ENCODE measurements around the gene EPB41L1. TPM values are rescaled to one million over a fixed set of nuclear protein-coding genes. Genes with fewer than 3 reads are reported as not detected.
A peak's percentile ranks its signal among the peaks of the same experiment; 100 is the strongest.

The EPB41L1 gene
- total RNA-seq, 1 donor from 2014 or later = 0.09 TPM

DNA sequence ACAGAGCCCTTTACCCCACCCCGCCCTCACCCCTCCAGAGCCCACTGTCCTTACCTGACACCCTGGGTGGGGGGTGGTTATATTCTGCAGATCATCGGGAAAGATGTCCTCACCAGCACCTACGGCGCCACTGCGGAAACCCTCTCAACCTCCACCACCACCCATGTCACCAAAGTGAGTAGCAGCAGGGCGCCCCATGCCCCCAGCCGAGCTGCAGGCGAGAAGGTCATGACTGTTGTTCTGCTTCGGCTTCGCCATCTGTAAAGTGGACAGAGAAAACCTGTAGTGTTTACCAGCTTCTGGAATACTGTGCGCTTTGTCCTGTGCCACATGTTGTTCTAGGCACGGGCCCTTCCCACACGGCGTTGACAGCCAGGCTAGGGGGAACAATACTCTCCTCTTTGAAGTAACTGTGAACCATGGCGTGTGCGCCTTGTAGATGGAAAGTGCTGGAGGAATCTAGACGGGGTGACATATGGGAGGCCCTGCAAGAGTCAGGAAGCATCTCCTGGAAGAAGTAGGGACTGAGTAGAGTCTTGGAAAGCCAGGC lies 65.2 kb downstream of the EPB41L1 start:
- Mint-ChIP-seq H3K36me3 (ENCODE audit: low read depth) (no peaks in the 10 kb centered on the region), H3K9me3 (no peaks in the 10 kb centered on the region), H3K4me3 (no peak overlapping the region), H3K4me1 (no peaks in the 10 kb centered on the region), H3K27me3 (peaks cover 8% of the 10 kb centered on the region), H3K27ac (no peak overlapping the region)
- DNase-seq = no peak
- intact Hi-C loops (cut with micrococcal nuclease) = no loop called here

DNA sequence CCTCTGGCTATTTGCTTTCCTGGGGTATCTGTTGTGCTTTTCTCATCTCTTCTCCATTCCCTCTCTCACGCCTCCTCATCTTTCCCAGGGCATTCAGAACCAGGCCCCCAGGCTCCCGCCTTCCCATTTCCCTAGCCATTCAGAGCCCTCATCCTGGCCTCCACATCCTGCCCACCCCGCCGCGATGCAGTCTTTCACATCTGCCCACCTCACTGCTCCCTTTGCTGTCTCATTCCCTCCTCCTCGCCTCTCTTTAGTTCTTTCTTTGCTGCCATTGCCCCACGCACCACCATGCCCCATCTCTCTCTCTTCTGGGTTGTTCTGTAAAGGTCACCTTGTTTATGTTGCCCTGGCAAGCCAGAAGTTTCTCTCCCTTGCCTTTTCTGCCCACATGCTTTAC lies 71.1 kb downstream of the EPB41L1 start:
- Mint-ChIP-seq H3K9me3 (no peaks in the 10 kb centered on the region), H3K4me3 (no peak overlapping the region), H3K36me3 (ENCODE audit: low read depth) (no peaks in the 10 kb centered on the region), H3K4me1 (peaks cover 13% of the 10 kb centered on the region), H3K27ac (no peak overlapping the region), H3K27me3 (peaks cover 16% of the 10 kb centered on the region)
- no peak for DNase-seq
- intact Hi-C loops (cut with micrococcal nuclease) = no loop called here

DNA sequence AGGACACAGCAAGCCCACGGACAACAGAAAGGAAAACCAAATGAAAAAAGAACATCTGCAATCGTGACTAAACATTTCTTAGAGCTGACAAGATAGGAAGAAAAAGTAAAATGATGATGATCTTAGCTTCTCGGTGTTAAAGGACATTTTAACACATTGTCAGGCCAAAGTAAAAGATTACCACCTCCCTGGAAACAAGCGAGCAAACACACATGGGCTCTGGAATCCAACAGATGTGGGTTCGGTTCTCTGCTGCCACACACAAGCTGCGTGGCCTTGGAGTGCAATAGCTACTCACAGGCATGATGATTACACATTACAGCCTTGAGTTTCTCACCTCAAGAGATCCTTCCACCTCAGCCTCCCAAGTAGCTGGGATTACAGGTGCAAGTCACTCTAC lies 74.2 kb downstream of the EPB41L1 start:
- peaks cover 12% of the 10 kb centered on the region for H3K27me3 Mint-ChIP-seq

DNA sequence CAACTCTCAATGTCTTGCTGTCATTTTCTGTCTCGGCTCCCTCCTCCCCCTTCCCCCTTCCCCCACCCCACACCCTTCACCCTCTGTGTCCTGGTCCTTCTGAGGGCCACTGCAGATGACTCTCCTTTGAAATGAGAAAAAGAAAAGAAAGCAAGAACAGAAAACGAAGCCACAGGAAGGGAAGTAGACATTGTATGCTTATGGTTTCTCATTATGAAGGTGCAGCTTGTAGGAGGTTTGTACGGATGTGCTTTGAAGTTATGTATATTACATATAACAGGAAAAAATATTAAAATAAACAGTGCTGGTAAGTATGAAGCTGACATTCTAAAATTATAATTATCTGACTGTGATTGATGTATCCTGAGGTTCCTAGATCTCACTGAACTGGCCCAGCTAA lies 75.5 kb downstream of the EPB41L1 start:
- Mint-ChIP-seq H3K27me3 (peaks cover 13% of the 10 kb centered on the region), H3K27ac (peak overlapping the region; percentile 51), H3K4me3 (no peak overlapping the region), H3K36me3 (ENCODE audit: low read depth) (no peaks in the 10 kb centered on the region), H3K4me1 (peaks cover 14% of the 10 kb centered on the region), H3K9me3 (no peaks in the 10 kb centered on the region)
- no peak for DNase-seq
- intact Hi-C loops (cut with micrococcal nuclease) = no loop called here

More for the DNA sequence above, 74.2 kb downstream of the EPB41L1 start:
- no peak for DNase-seq
- Mint-ChIP-seq H3K4me3 (no peak overlapping the region), H3K4me1 (peaks cover 14% of the 10 kb centered on the region), H3K9me3 (no peaks in the 10 kb centered on the region), H3K36me3 (ENCODE audit: low read depth) (no peaks in the 10 kb centered on the region), H3K27ac (no peak overlapping the region)
- intact Hi-C loops (cut with micrococcal nuclease) = no loop called here

DNA sequence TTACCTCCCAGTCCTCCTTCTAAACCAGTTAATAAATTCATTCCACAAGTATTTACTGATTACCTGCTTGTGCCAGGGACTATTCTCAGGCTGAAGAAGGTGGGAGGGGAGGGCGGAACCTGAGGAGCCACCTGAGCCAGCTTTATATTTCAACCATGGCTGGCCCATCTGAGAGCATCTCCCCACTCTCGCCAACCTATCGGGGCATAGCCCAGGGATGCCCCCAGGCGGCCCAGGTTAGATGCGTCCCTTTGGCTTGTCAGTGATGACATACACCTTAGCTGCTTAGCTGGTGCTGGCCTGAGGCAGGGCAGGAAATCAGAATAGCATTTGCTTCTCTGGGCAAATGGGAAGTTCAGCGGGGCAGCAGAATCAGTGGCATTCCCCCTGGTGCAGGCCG lies 76.8 kb downstream of the EPB41L1 start:
- H3K4me1 Mint-ChIP-seq = peaks cover 19% of the 10 kb centered on the region
- intact Hi-C loops (cut with micrococcal nuclease) = no loop called here
- H3K27ac Mint-ChIP-seq = no peak overlapping the region
- no peak overlapping the region for H3K4me3 Mint-ChIP-seq
- no peak for DNase-seq
- no peaks in the 10 kb centered on the region for H3K36me3 Mint-ChIP-seq (ENCODE audit: low read depth)
- H3K9me3 Mint-ChIP-seq = no peaks in the 10 kb centered on the region
- peaks cover 9% of the 10 kb centered on the region for H3K27me3 Mint-ChIP-seq

DNA sequence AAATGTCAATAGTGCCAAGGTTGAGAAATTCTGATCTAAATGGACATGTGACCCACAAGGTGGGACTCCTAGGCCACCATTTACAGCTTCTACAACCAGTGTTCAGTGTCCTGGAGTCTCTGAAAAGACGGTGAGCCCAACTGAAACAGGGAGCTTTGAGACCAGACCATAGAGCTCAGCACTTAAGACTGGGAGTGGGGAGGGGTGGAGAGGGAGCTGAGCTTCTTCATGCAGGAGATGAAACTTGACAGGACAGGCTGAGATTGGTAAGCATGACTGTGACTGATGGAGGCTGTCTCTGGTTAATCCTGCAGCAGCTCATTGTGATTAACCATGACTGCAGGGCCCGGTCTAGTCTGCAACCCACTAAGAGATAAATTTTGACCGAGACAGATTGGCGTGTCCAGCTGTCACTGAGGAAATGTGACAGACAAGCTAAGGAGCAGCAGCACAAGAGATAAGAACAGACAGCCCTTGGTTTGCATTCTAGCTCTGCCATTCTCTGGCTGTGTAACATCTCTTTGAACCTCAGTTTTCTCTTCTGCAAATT lies 80.3 kb downstream of the EPB41L1 start:
- intact Hi-C loops (cut with micrococcal nuclease) = no loop called here
- DNase-seq = no peak
- H3K27me3 Mint-ChIP-seq = peaks cover 1% of the 10 kb centered on the region
- no peak overlapping the region for H3K4me3 Mint-ChIP-seq
- H3K36me3 Mint-ChIP-seq (ENCODE audit: low read depth) = peaks cover 13% of the 10 kb centered on the region
- H3K9me3 Mint-ChIP-seq = no peaks in the 10 kb centered on the region
- H3K4me1 Mint-ChIP-seq = peaks cover 26% of the 10 kb centered on the region
- H3K27ac Mint-ChIP-seq = no peak overlapping the region

DNA sequence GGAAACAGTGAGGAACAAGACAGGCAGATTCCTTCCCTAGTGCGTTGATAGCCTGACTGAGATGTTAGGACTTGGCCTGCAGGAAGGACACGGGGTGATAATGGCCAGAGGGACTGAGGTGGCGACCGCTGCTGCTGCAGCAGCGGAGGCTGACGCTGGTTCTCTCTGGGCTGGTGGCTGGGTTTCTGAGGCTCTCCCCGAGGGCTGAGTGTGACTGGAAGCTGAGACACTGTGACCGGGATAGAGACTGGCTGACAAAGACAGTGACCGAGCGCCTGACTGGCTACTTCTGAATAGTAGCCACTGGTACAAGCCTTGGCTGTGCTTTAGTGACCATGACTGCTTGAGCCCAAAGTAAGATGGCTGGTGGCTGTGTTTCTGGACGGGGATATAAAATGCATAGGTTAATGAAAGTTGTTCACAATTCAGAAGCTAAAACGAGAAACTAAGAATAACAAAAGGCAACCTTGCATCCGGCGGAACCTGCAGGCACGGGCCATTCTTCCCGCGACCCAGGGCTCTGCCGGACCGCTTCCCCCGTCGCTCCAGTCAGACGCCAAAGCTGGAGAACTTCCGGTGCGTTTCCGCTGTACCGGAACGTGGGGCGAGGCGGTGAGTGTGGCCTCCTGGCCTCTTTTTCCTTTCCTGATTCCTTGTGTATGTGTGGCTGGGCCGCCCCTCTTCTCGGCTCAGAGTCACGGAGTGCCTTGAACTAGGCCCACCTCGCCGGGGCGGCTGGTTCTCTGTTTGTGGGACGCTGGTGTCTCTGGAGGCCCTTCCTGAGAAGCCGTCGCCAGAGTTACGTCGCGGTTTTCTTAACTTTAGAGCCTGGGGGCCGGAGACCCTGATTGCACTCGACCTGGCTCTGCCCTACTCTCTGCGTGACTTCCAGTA lies 81.6 kb downstream of the EPB41L1 start, which contains the start of gene AAR2:
AAR2 (plus strand) TSS at position 587 of the 894 bp plus-strand sequence. CDS start 3,391 bp downstream, outside the sequence.
- Mint-ChIP-seq H3K4me1 (peaks cover 19% of the 10 kb centered on the region), H3K36me3 (ENCODE audit: low read depth) (peaks cover 22% of the 10 kb centered on the region), H3K4me3 (peak within 1 kb of the TSS; percentile 85), H3K27ac (peak within 1 kb of the TSS; percentile 91), H3K9me3 (no peaks in the 10 kb centered on the region), H3K27me3 (peaks cover 1% of the 10 kb centered on the region)
- peak; percentile 94 for DNase-seq
- intact Hi-C loops (cut with micrococcal nuclease) = loop anchor here (1.0 kb wide), 1 partner anchor 185 kb away; no protein-coding TSS in a partner anchor

DNA sequence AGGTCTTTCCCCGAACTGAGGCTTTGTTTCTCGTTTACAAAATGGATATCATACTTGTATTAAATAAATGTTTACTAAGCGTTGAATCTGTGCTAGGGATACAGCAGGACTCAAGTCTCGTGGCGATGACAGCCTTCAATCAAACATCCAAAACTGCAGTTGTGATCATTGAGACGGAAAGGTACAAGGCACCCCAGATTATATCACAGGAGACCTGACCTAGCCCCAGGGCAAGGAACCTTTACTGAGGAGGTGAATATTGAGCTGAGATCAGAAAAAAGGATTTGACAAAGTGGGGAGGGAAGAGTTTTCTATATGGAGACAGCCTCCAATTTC lies 82.2 kb downstream of the EPB41L1 start:
- Mint-ChIP-seq H3K36me3 (ENCODE audit: low read depth) (peaks cover 22% of the 10 kb centered on the region), H3K4me3 (peak overlapping the region; percentile 85), H3K9me3 (no peaks in the 10 kb centered on the region), H3K4me1 (peaks cover 19% of the 10 kb centered on the region), H3K27me3 (peaks cover 1% of the 10 kb centered on the region), H3K27ac (peak overlapping the region; percentile 91)
- intact Hi-C loops (cut with micrococcal nuclease) = loop anchor here (1.0 kb wide), 1 partner anchor 185 kb away; no protein-coding TSS in a partner anchor
- no peak for DNase-seq

DNA sequence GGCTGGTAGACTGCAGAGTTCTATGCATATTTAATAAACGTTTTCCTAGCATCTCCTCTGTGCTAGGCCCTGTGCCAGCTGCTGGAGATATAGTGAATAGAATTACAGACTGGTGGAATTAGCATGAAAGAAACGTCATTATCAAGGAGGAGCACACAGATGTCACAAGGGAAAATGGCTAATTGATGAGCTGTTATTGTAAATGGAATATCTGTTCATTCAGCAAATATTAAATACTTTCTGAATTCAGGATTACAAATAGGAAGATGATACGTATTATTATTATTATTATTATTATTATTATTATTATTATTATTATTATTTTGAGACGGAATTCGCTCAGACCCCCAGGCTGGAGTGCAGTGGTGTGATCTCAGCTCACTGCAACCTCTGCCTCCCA lies 82.9 kb downstream of the EPB41L1 start:
- Mint-ChIP-seq H3K4me3 (peak overlapping the region; percentile 85), H3K27ac (peak overlapping the region; percentile 91), H3K36me3 (ENCODE audit: low read depth) (peaks cover 22% of the 10 kb centered on the region), H3K4me1 (peaks cover 19% of the 10 kb centered on the region), H3K27me3 (peaks cover 1% of the 10 kb centered on the region), H3K9me3 (no peaks in the 10 kb centered on the region)
- intact Hi-C loops (cut with micrococcal nuclease) = no loop called here
- no peak for DNase-seq

DNA sequence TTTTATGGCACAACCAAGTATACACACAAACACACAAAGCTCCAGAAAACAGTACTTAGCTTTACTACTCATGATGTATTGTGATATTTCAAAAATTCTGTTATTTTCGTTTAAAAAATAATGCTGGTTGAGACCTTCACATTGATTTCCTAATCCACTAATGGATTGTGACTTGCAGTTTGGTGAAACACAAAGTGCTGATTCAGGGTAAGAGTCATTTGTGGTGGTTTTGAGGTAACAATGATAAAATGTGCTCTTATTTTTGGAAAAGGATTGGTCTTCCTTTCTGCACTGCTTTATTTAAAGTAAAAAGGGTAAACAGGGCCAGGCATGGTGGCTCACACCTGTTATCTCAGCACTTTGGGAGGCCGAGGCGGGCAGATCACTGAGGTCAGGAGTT lies 83.6 kb downstream of the EPB41L1 start:
- peak overlapping the region; percentile 51 for H3K4me3 Mint-ChIP-seq
- intact Hi-C loops (cut with micrococcal nuclease) = no loop called here
- peaks cover 19% of the 10 kb centered on the region for H3K4me1 Mint-ChIP-seq
- peaks cover 22% of the 10 kb centered on the region for H3K36me3 Mint-ChIP-seq (ENCODE audit: low read depth)
- peaks cover 1% of the 10 kb centered on the region for H3K27me3 Mint-ChIP-seq
- DNase-seq = no peak
- no peaks in the 10 kb centered on the region for H3K9me3 Mint-ChIP-seq
- no peak overlapping the region for H3K27ac Mint-ChIP-seq

DNA sequence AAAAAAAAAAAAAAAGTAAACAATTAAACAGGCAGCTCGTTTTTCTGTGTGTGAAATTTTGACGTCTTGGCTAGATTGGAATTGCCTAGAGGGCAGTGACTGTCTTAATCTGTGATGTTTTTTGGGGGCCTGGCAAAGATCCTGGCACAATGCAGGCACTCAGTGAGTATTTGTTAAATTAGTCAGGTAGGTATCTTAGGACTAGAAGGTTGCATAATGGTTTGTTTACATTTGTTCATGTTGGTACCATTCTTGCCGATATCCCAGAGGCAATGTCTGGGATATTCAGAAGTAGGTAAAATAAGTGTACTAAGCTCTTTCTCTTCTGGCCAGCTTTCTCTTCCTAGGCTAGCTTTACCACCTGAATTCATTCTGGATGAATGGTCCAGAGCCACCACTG lies 84.2 kb downstream of the EPB41L1 start:
- intact Hi-C loops (cut with micrococcal nuclease) = no loop called here
- H3K9me3 Mint-ChIP-seq = no peaks in the 10 kb centered on the region
- no peak for DNase-seq
- H3K27ac Mint-ChIP-seq = no peak overlapping the region
- H3K27me3 Mint-ChIP-seq = peaks cover 1% of the 10 kb centered on the region
- peaks cover 19% of the 10 kb centered on the region for H3K4me1 Mint-ChIP-seq
- peak overlapping the region; percentile 45 for H3K4me3 Mint-ChIP-seq
- peaks cover 25% of the 10 kb centered on the region for H3K36me3 Mint-ChIP-seq (ENCODE audit: low read depth)

DNA sequence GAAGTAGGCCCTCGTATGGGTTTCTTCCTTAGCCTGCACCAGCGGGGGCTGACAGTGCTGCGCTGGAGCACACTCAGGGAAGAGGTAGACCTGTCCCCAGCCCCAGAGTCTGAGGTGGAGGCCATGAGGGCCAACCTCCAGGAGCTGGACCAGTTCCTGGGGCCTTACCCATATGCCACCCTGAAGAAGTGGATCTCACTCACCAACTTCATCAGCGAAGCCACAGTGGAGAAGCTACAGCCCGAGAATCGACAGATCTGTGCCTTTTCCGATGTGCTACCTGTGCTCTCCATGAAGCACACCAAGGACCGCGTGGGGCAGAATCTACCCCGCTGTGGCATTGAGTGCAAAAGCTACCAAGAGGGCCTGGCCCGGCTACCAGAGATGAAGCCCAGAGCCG lies 85.5 kb downstream of the EPB41L1 start:
- no peak for DNase-seq
- Mint-ChIP-seq H3K36me3 (ENCODE audit: low read depth) (peaks cover 34% of the 10 kb centered on the region), H3K9me3 (no peaks in the 10 kb centered on the region), H3K27ac (no peak overlapping the region), H3K4me3 (no peak overlapping the region), H3K4me1 (peaks cover 19% of the 10 kb centered on the region), H3K27me3 (no peaks in the 10 kb centered on the region)
- intact Hi-C loops (cut with micrococcal nuclease) = no loop called here

DNA sequence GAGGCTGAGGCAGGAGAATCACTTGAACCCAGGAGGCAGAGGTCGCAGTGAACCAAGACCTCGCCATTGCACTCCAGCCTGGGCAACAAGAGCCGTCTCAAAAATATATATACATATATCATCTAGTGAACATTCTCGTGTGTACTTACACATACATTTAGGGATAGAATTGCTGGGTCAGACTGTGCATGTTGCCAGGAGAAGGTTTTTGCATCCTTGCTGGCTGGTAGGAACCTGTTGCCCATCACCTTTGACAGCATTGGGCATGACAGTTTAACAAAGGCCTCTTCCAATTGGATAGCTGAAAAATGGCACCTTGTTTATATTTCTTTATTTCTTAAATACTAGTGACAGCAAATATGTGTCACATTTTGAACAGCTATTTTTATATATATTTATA lies 87.1 kb downstream of the EPB41L1 start:
- no peaks in the 10 kb centered on the region for H3K27me3 Mint-ChIP-seq
- H3K4me3 Mint-ChIP-seq = no peak overlapping the region
- H3K9me3 Mint-ChIP-seq = no peaks in the 10 kb centered on the region
- no peak for DNase-seq
- peaks cover 39% of the 10 kb centered on the region for H3K36me3 Mint-ChIP-seq (ENCODE audit: low read depth)
- no peak overlapping the region for H3K27ac Mint-ChIP-seq
- peaks cover 14% of the 10 kb centered on the region for H3K4me1 Mint-ChIP-seq
- intact Hi-C loops (cut with micrococcal nuclease) = no loop called here

DNA sequence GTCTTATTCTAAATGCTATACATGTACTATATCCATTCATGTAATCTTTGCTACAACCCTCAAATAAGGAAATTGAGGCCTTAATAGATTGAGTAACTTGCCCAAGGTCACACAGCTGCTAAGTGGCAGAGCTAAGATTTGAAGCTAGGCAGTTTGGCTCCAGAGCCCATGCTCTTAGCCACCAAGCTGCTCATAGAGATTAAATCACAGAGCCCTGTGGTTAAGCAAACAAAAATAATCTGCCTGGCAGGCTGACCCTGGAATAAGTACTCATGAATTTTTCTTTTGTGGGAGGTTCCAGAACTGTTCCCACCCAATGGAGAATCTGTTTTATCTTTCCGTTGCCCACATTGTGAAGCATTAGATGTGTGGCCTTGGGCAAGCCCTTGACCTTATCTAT lies 89.2 kb downstream of the EPB41L1 start:
- Mint-ChIP-seq H3K27me3 (no peaks in the 10 kb centered on the region), H3K36me3 (ENCODE audit: low read depth) (peaks cover 49% of the 10 kb centered on the region)
- intact Hi-C loops (cut with micrococcal nuclease) = no loop called here

More for the DNA sequence above, 89.2 kb downstream of the EPB41L1 start:
- Mint-ChIP-seq H3K27ac (no peak overlapping the region), H3K9me3 (no peaks in the 10 kb centered on the region), H3K4me3 (no peak overlapping the region), H3K4me1 (peaks cover 10% of the 10 kb centered on the region)
- DNase-seq = no peak

All from activated CD4-positive, alpha-beta T cell treated with anti-CD3 and anti-CD28 coated beads, Interleukin-2, amount 10 ng/mL, durations not matched to agents 24 days and 14 days (primary cell).